NCI-H2171 treated with DMSO at 0.1 percent for 48 hours (cell line): ENCODE data around the gene TAC3.
"Not testable (repeated sequence)": the region's sequence is repeated elsewhere in the genome, so short reads cannot be mapped to it uniquely, and the experiment has no call there.

Experiments used
- DNase-seq: peaks from one replicate; lab custom pipeline; 2025; lab: John Stamatoyannopoulos, UW

Gene TAC3

DNA sequence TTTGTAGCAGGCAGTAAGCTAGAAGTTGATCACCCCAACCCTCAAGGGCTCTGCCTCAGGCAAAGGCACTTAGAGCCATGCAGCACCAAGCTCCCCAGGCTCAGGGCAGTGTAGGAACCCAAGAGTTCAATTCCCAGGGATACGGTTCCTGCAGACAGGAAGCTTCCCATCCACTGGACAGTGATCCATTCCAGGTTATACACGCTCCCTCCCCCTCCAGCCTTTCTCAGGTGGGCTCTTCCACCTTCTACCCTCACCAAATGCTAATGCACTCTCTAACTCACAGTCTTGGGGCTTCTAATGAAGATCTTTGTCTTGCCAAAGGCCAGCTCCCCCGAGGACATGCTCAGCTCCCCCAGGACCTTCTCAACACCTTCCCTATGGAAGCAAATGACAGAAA is 20.9 kb upstream of the TAC3 start:
- no peak for DNase-seq

- DNase-seq, result no peak
Measured at GRCh38 chr12:57033431-57033830, 17.1 kb upstream of the TAC3 start.

DNA sequence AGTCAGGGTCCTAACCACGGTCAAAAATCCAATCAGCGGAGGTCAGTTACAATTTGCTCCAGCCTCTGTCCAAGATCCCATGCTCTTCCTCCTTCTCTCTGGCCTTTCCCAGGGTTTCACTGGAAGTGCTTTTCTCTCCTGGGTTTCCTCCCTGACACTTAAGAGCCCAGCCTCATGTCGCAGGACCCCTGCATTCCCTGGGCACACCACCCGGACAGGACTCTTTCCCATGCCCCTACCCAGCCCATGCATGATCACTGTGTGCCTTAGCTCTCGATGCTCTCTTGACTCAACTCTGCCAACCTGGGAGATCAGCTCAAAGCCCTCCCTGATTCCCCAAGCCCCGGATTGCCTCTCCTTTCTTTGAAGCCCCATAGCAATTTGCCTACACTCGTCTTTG is 15.5 kb upstream of the TAC3 start:
- no peak for DNase-seq

- DNase-seq, result peak; percentile 94
Measured at GRCh38 chr12:57031138-57031725, 14.9 kb upstream of the TAC3 start.

DNA sequence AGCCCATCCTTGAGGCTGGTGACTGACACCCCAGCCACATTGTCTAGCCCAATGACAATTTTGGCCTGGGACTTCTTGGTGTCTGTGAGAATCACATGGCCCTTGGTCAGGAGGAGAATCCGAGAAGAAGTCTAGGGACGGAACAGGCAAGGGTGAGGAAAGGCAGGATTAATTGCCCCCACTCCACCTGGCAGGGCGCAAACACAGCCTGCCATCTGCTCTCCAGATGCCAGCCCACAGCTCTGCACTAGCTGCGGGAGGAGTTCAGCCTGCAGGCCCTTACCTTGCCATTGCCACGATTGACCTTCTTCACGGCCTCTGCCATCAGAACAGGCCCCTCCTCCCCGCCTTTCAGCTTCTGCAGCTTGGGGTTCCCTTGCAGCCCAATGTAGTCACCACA is 13.1 kb upstream of the TAC3 start:
- peak; percentile 81 for DNase-seq

- DNase-seq, result peak; percentile 58
Measured at GRCh38 chr12:57027805-57028153, 11.4 kb upstream of the TAC3 start.

DNA sequence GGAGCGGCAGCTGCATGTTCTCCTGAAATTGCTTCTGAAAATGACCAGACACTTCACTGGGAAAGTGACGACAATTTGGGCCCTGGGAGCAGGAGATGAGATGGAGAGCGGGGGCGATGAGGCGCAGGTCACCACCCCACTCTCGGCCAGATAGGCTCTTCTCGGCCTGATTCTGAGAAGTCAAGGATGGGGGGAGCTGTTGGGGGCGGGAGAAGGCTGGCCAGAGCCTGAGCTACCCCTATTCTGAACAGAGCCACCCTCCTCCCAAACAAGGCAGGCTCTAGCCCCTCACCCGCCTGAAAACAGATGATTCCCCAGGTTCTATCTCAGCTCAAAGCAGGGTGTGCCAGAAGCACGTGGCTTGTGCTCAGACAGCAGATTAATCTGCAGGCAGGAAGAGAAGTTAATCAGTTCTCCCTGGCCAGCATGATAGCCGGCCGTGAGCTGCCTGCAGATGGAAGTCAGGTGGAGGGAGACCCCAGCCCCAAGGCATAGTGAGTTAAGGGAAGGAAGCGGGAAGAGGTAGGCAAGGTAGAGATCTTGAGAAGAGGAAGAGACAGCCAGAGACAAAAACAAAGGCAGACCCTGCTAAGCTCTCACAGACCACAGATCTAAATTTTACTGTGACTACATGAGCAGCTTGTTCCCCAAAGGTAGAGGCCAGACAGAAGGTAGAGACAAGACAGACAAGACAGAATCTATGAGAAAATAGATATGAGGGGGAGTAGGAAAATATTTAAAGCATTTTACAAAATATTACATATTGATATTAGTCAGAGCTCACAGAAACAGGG is 10.9 kb upstream of the TAC3 start:
- DNase-seq, result peak; percentile 43

- DNase-seq, result no peak
Measured at GRCh38 chr12:57025196-57025595, 8.9 kb upstream of the TAC3 start.

DNA sequence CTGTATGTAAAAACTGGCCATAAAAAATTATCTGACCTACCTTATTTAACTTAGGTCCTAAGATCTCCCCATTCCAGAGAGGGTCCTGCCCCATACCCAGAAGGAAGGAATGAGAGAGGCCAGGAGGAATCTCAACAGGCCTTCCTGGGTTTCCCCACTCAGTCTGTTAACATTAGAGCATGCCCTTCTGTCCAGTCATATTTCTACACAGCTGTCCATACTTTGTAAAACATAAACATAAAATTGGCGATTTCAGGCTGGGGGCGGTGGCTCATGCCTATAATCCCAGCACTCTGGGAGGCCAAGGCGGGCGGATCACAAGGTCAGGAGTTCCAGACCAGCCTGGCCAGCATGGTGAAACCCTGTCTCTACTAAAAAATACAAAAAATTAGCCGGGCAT is 6.0 kb upstream of the TAC3 start:
- DNase-seq, result not testable (repeated sequence)

DNA sequence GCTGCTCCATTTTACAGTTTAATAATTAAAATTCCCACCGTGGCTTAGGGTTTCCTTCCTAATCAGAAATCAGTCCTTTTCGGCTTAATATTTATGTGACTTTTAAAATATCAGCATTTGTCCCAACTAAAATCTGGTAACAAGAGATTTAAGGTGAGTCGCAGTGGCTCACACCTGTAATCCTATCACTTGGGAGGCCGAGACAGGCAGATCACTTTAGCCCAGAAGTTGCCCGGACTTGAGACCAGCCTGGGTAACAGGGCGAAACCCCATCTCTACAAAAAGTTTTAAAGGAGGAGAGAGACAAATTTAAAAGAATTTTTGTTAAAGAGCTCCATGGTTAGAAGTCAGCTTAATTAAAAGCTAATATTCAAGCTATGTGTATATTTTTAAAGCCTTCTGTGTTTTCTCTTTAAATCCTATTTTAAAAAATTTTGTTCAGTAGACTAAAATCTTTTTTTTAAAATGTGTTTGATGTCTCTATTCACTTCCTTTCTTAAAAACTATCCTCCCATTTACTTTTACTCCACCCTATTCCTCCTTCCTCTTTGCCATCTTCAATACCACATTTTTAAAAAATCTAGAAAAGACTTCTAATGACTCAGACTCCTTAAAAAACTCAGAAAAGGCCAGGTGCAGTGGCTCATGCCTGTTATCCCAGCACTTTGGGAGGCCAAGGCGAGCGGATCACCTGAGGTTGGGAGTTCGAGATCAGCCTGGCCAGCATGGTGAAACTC is 3.8 kb upstream of the TAC3 start:
- no peak for DNase-seq

- no peak for DNase-seq
Measured at GRCh38 chr12:57018906-57019305, 2.6 kb upstream of the TAC3 start.

DNA sequence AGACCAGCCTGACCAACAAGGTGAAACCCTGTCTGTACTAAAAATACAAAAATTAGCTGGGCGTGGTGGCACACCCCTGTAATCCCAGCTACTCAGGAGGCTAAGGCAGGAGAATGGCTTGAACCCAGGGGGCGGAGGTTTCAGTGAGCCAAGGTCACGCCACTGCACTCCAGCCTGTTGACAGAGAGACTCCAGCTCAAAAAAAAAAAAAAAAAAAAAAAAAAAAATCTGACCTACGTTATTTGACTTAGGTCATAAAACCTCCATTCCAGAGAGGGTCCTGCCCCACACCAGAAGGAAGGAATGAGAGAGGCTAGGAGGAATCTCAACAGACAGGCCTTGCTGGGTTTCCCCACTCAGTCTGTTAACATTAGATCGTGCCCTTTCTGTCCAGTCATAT is 2.0 kb upstream of the TAC3 start:
- DNase-seq, result not testable (repeated sequence)

- no peak for DNase-seq
Measured at GRCh38 chr12:57012600-57013465, 3.5 kb downstream of the TAC3 start.

- DNase-seq, result no peak
Measured at GRCh38 chr12:57011438-57012424, 4.6 kb downstream of the TAC3 start.

- no peak for DNase-seq
Measured at GRCh38 chr12:57010627-57011247, 5.6 kb downstream of the TAC3 start.

- DNase-seq, result no peak
Measured at GRCh38 chr12:57009949-57010626, 6.2 kb downstream of the TAC3 start.

- peak; percentile 82 for DNase-seq
Measured at GRCh38 chr12:57008178-57008577, 8.2 kb downstream of the TAC3 start.

DNA sequence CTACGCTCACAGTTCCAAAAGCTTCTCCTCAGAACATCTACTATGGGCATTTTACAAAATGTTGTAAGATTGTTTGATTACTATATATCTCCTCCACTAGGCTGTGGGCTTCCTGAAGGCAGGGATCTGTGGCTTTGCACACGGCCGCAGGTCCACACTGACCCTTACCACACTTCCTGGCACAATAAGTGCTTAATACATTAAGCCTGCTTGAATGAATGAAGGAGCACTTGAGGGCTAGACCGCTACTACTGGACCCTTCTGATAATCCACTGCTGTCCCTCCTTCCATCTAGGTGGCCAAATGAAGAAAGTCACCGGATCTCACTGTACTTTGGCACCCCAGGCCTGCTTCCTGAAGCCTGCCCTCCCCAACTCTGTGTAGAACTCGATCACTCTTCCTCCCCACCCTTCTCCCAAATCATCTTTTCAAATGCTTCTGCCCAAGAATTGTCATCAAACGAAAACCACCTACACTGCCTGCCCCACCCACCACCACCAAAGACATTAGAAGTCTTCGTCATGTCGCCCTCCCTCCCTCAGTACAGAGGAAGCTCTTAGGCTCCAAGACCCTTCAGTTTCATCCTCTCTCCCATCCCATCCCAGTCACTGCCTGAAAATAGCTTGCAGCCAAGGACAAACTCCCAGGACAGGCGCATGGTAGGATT is 9.4 kb downstream of the TAC3 start:
- DNase-seq, result no peak
